NCI-H345 treated with DMSO at 0.1 percent for 48 hours (cell line): Measurements from ENCODE around the gene KMO.

Source experiments
- DNase-seq: peaks from one replicate; lab custom pipeline; 2025; ENCODE audit not compliant: unreplicated experiment; lab: John Stamatoyannopoulos, UW

KMO gene

GRCh38 chr1:241532162-241532531 is at the start of gene KMO:
Gene KMO (plus strand): TSS chr1:241532378. CDS start chr1:241532445, 67 bp downstream.
- peak; percentile 32 for DNase-seq

DNA sequence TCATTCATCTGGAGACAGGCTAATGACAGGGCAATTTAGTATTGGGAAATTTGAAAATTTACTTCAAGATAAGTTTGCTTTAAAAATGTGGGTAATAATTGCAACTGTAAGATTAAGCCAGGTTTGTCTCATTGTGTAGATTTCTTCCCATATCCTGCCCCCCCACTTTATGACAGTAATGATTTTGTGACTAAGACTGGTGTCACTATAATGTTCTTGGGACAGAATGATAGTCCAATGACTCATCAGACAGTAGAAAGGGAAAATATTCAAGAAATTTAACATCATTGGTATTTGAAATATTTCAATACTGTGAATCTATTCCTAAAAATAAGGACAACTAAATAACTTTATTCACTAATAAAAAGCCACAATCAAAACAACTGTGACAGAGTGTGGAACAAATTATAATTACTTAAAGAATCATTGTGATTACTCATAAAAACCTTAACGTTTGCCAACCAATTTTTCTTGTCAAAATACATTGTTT is 49.4 kb upstream of the KMO start:
- DNase-seq, result no peak

DNA sequence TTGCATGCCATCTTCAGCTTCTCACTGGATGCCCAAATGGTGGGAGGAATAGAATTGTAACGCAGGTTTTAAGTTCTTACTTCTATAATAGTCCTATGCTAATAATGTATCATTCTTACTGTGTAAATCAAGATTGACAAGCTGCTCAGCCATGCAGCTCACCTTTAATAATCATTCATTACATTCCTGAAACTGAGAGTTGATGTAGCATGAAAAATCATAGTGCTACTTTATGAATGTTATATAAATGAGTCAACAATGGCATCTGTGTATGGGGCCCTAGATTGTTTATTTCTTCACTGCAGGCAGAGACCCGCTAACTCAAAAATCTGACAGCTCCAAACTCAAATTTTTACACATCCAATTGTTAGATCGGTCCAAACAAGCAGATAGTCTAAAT is 47.0 kb upstream of the KMO start:
- no peak for DNase-seq

DNA sequence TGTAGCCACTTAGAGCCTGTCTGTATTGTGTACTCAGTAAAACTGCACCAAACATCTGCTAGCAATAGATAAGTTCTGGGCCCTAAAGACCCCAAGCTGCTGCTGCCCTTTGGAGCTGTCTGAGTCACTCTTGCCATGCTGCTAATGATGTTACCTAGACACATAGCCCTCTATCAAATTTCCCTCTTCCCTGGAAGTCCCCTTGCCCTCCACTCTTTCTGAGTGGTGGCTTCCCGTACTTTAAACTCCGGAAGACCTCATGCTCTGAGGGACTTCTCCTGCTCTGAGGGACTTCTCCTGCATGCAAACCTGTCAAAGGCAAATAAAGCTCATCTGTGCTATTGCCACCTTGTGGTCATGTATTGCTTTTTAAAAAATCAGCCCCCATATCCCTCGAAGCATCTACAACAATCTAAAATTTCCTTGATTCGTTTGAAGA is 46.6 kb upstream of the KMO start:
- DNase-seq, result peak; percentile 27

DNA sequence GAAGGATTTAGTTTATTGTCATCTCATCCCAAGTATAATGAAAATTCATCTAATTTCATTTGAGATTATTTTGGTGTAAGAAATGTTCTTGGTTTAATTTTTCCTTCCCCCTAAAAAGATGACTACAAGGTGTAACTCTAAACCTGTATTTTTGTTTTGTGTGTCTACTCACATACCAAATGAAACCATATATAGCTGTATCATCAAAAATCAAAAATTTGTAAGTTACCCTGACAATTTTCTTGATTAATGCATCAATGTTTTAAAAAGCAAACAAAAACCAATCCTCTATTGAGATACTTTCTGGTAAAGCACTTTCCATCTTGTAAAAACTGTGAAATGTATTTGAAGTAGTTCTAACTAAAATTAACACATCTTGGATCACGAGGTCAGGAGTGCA is 43.4 kb upstream of the KMO start:
- no peak for DNase-seq

- no peak for DNase-seq
Observed at GRCh38 chr1:241495741-241496140, 36.4 kb upstream of the KMO start.

DNA sequence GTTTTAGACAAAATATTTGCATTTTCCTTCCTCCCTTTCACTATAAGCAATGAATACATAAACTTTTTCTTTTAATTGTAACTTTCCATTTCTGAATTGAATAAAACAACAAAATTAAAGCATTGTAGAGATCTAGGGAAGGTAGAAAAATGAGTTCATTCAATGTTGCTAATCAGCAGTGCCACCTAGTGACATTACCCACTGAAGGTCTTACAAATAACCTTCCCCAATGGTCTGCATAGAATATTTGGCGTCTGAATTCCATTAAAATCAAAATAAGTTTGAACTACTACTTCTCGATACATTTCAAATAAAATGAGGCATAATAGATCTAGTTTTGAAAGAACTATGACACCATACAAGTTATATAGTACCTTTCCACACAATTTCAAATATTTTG is 32.3 kb upstream of the KMO start:
- no peak for DNase-seq

DNA sequence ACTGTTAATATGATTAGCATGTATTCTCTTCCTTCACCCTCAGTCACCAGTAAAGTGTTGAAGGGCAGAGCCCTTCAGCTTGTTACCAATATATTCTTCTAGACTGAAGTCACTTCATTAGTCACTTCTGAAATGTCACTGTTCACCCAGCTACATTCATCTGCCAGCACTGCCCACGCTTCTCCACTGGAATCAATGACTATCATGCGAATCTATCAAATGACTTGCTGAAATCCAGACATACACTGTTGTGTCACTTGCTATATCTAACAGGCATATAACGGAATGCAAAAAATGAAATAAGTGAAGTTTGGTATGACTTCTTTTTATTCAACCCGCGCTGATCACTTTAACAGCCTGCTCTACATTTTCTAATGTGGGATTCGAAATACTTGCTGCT is 28.7 kb upstream of the KMO start:
- DNase-seq, result no peak

DNA sequence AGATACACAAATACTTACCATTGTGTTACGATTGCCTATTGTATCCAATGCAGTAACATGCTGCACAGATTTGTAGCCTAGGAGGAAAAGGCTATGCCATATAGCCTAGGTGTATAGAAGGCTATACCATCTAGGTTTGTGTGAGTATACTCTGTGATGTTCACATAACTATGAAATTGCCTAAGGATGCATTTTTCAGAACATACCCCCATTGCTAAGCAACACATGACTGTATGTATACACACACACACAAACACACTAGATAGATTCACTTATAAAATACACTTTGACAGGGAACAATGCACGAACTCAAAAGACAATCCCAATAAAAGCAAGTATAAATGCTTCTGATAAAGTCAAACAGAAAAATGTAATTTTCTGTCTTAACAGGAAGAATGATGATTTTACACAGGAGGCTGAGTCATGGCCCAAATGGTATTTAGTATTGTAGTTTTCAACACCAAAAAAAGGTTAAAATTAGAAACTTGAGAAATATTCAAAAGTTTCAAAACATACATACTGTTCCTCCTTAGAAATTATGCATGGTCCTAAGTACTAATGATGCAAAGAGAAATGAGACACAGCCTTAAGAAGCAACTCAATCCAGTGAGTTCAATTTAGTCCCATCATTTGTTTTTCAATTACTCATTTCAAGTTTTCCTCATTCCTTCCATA is 24.9 kb upstream of the KMO start:
- DNase-seq, result no peak

- DNase-seq, result no peak
Observed at GRCh38 chr1:241513378-241513777, 18.8 kb upstream of the KMO start.

DNA sequence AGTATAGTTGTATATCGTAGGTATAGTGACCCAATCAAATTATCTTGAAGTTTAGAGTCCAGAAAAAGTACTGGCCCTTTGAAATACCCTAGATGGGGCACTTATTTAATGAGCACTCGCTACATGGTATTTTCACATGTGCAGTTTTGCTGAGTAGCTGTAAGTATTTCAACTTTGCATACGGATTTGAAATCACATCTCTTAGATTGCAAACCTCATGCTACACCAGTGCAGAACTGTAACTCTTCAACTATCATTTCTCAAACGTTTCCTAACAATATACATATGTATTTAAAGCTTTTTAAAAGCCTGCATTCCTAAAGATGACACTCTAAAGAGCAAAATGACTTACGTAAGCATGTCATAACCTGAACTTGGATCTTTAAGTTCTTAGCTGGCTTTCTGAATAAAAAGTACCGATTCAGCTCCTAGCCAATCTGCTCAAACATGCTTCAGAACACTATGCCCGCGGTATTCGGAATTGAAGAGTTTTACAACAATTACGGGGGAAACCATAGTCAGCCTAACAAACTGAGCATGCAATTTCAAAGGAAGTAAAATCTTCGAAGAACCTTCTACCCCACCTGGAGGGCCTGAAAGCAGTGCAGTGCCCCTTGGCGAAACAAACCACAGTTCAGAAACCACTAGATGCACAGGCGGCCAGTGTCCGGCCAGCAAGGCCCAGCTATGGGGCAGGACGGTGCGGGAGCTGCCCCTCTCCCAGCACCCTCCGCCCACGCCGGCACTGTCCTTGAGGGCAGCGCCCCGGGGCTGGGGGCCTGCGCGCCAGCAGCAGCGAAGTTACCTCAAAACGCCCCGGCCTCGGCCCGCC is 13.5 kb upstream of the KMO start:
- no peak for DNase-seq

- peak; percentile 99 for DNase-seq
Observed at GRCh38 chr1:241519308-241520079, 12.7 kb upstream of the KMO start, which contains the start of gene FH. Gene FH (minus strand): TSS chr1:241519755. CDS start chr1:241519722, 33 bp downstream.

- no peak for DNase-seq
Observed at GRCh38 chr1:241520080-241520465, 12.1 kb upstream of the KMO start.

DNA sequence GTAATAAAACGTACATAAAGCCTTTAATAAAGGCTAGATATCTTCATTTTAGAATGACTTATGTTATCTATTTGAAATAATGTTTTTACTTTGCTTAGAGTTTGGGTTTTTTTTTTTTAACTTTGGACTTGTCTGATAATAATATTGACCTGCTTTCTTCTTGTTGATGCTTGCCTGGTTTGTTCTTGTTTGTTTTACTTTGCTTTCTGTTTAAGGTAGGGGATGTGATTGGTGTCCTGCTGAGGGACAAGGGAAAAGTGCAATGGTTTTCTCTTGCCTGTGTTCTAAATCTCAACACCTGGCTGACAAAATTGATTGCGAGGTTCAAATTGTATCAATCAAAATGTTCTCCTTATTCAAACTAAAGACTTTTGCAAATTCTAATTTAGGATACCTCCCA is 10.5 kb upstream of the KMO start:
- DNase-seq, result no peak

DNA sequence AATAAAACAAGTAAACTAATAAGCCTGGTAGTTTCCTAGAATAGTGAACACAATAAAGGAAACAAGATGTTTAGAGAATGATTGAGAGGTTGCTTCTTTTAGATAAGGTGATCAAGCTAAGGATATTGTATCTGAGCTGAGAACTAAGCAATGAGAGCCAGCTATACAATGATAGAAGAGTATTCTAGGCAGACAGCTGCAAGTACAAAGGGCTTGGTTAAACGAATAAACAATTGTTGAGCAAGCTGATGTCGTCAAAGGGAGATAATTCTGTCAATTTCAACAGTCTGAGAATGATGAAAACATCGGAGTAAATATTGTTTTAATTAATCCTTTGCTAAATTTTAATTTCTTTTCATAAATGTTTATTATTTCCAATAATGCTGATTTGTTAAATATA is 7.2 kb upstream of the KMO start:
- no peak for DNase-seq

DNA sequence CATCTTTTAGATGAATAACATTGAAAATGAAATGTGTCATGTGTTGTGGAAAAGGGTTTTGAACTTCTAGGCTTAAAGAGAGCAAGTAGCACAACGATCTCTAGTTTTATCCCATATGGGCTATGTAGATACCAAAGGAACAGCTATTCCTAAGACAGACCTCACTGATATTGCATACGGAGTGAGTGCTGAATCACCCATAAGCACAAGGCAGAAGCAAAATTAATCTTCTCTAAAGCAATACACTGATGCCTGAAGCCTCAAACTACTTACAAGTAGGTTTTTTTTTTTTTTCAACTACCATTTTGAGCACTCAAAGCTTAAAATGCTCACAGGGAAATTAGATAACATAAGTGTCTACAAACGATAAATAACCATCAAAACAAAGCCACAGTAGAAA is 5.0 kb upstream of the KMO start:
- DNase-seq, result no peak

DNA sequence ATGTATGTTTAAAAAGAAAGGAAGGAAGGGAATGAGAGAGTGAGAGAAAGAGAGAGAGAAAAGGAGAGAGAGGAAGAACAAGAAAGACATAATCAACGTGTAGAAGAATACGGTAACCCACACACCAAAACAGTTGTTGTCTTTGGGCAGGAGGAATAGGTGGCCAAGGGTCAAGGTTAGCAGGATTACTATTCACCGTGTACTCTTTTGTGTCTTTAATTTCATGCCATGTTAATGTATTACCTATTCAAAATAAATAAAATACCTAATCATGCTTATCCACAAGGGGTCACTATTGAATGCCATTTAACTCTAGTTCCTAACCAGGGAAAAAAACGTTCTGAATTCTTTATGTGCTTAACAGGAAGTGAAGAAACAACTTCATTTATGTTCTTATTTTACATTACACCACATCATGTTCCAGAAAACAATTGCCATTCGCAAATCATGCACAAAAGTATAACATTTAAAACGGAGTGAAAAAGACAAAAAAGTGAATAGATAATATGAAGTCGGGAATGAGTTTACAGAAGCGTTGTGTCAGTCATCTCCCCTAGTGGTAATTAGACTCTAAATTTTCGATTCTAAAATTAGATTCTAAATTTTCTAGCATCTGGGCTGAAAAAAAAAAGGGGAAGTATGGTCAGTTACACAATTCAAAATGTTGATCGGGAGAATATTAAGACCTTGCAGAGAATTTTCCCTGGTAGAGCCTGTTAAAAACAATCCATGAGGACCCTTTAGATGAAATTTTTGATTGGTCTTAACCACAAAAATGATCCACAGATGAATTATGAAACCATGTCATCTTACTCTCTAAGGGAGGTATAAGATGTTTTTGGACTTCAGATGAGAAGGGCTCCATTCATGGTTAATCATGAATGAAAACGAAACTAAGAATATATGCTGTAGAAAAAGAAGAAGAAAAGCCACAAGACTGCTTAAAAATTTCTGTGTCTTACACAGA is 700 bp upstream of the KMO start:
- peak; percentile 93 for DNase-seq

- no peak for DNase-seq
Observed at GRCh38 chr1:241532864-241533263, 686 bp downstream of the KMO start.

GRCh38 chr1:241533326-241534115 is 1.3 kb downstream of the KMO start:
- no peak for DNase-seq

DNA sequence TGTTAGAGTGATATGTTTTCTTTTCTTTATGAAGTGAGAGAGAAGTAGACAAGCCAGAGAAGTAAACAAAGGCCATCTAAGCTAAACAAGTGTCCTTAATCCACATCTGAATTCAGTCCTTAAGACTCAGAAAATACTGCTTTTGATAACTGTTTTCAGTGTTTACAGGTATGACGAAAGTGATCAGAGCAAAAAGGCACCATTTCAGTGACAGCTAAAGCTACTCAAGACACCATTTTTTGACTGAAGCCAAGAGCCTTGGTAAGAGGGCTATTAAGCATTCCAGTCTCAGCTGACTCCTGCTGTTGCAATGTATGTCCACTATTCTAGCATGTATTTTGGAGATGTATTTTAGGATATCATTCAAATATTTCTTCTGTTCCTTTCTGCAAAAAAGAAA is 4.1 kb downstream of the KMO start:
- DNase-seq, result no peak
